Measurements from ENCODE around the gene HS3ST3A1. TPM values are rescaled to one million over a fixed set of nuclear protein-coding genes. Genes with fewer than 3 reads are reported as not detected.

HS3ST3A1 gene
- total and polyA plus RNA-seq, 8 donors: 0.56 to 10.7 (median 1.8) TPM; not detected in 1

- no peaks in the 10 kb centered on the region for H3K27me3 ChIP-seq
- no peak overlapping the region for H3K27ac ChIP-seq
- intact Hi-C loops (cut with DNase I; ENCODE audit: low total_unique reads): no loop called here
- H3K4me3 ChIP-seq: no peak overlapping the region
- H3K36me3 ChIP-seq: no peaks in the 10 kb centered on the region
- 74 to 87% (median 81%) methylated on average over 6 of the region's 6 CpGs for WGBS, 5 donors
- TF ChIP-seq, protein P1, sequence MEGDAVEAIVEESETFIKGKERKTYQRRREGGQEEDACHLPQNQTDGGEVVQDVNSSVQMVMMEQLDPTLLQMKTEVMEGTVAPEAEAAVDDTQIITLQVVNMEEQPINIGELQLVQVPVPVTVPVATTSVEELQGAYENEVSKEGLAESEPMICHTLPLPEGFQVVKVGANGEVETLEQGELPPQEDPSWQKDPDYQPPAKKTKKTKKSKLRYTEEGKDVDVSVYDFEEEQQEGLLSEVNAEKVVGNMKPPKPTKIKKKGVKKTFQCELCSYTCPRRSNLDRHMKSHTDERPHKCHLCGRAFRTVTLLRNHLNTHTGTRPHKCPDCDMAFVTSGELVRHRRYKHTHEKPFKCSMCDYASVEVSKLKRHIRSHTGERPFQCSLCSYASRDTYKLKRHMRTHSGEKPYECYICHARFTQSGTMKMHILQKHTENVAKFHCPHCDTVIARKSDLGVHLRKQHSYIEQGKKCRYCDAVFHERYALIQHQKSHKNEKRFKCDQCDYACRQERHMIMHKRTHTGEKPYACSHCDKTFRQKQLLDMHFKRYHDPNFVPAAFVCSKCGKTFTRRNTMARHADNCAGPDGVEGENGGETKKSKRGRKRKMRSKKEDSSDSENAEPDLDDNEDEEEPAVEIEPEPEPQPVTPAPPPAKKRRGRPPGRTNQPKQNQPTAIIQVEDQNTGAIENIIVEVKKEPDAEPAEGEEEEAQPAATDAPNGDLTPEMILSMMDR (IDR thresholded peaks at IDR 0.05): no peak
- TF ChIP-seq POLR2A (IDR thresholded peaks at IDR 0.05) (no peak), POLR2AphosphoS5 (IDR thresholded peaks at IDR 0.05) (no peak), EP300 (IDR thresholded peaks at IDR 0.05) (no peak)
- H3K4me1 ChIP-seq: no peaks in the 10 kb centered on the region
- H3K9me3 ChIP-seq: peaks cover 0 to 11% (median 0%) of the 10 kb centered on the region in 4 donors
- peak in 1 of 2 donors; percentile 13 for DNase-seq
Measured at GRCh38 chr17:13520899-13521572, 80.7 kb downstream of the HS3ST3A1 start.

DNA sequence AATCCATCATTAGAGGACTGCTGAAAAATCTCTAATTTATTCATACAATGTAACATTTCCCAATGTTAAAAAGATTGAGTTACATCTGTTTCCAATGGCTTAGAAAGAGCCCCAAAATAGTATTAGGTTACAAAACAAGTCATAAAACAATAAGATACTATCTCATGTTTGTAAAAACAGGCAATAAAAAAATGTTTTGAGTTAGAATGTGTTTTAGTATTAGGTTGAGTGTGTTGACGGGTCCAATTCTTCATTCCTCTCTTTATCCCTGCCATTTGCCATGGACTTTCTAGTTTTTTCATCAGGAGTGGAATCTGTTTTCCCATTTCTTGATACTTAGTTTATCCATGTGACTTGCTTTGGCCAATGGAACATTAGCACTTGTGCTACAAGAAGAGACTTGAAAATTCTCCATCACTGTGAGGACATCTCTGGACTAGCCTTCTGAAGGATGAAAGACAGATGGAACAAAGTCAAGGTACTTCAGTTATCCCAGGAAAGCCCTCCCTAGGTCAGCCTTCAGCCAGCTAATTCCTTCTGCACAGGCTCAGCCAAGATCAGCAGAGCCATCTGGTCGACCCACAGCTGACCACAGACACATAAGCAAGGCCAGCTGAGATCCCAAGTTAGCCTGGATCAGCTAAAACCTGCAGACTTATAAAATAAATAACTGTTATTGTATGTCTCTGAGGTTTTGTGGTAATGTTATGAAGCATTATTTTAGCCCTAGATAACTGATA, 83.3 kb downstream of the HS3ST3A1 start:
- Histone ChIP-seq H3K27me3 (no peaks in the 10 kb centered on the region), H3K9me3 (peaks cover 0 to 11% (median 0%) of the 10 kb centered on the region in 4 donors), H3K4me3 (no peak overlapping the region), H3K36me3 (no peaks in the 10 kb centered on the region), H3K27ac (no peak overlapping the region), H3K4me1 (no peaks in the 10 kb centered on the region)
- TF ChIP-seq POLR2A (IDR thresholded peaks at IDR 0.05) (no peak), EP300 (IDR thresholded peaks at IDR 0.05) (no peak), POLR2AphosphoS5 (IDR thresholded peaks at IDR 0.05) (no peak)
- TF ChIP-seq, protein P1 (IDR thresholded peaks at IDR 0.05): no peak
- intact Hi-C loops (cut with DNase I; ENCODE audit: low total_unique reads): no loop called here
- WGBS, 5 donors: 58 to 71% (median 65%) methylated on average over 2 of the region's 2 CpGs
- DNase-seq: no peak

- peak in 1 of 2 donors; percentile 49 for DNase-seq
- Histone ChIP-seq H3K27ac (no peak overlapping the region), H3K36me3 (no peaks in the 10 kb centered on the region), H3K9me3 (peaks cover 0 to 7% (median 0%) of the 10 kb centered on the region in 4 donors), H3K27me3 (no peaks in the 10 kb centered on the region), H3K4me3 (no peak overlapping the region), H3K4me1 (peaks cover 0 to 7% (median 3%) of the 10 kb centered on the region in 4 donors)
- intact Hi-C loops (cut with DNase I; ENCODE audit: low total_unique reads): no loop called here
- 57 to 72% (median 69%) methylated on average over 8 of the region's 8 CpGs for WGBS, 5 donors
- TF ChIP-seq POLR2A (IDR thresholded peaks at IDR 0.05): no peak
- TF ChIP-seq POLR2AphosphoS5 (IDR thresholded peaks at IDR 0.05): no peak
- TF ChIP-seq, protein P1 (IDR thresholded peaks at IDR 0.05): no peak
- no peak for TF ChIP-seq EP300 (IDR thresholded peaks at IDR 0.05)
Measured at GRCh38 chr17:13513039-13513405, 88.7 kb downstream of the HS3ST3A1 start.

GRCh38 chr17:13510062-13510461, 91.7 kb downstream of the HS3ST3A1 start:
- intact Hi-C loops (cut with DNase I; ENCODE audit: low total_unique reads): no loop called here
- TF ChIP-seq, protein P1 (IDR thresholded peaks at IDR 0.05): no peak
- no peak for TF ChIP-seq POLR2AphosphoS5 (IDR thresholded peaks at IDR 0.05)
- no peak for TF ChIP-seq EP300 (IDR thresholded peaks at IDR 0.05)
- TF ChIP-seq POLR2A (IDR thresholded peaks at IDR 0.05): no peak
- DNase-seq: peak in 1 of 2 donors; percentile 69
- H3K9me3 ChIP-seq: no peaks in the 10 kb centered on the region
- H3K27ac ChIP-seq: peak overlapping the region in 1 of 5 donors; percentile 26
- H3K27me3 ChIP-seq: no peaks in the 10 kb centered on the region
- H3K4me1 ChIP-seq: peaks cover 0 to 7% (median 3%) of the 10 kb centered on the region in 4 donors
- H3K4me3 ChIP-seq: no peak overlapping the region
- WGBS, 5 donors: 11 to 21% (median 20%) methylated on average over 6 of the region's 6 CpGs
- H3K36me3 ChIP-seq: no peaks in the 10 kb centered on the region
